T-cell (primary cell): ENCODE measurements around the gene BEX3. TPM values are rescaled to one million over a fixed set of nuclear protein-coding genes. Genes with fewer than 3 reads are reported as not detected.

Source experiments
- ATAC-seq, 4 experiments: fragments of 200-7000 bp in 3 of 4; fragments of 150-1000 bp in 1 of 4; cut with Tn5 transposase; replicated peaks in 1 of 4; 1 replicate in 3 of 4; 2 replicates in 1 of 4; pipeline ENCODE4 v1.10.0; 2021; ENCODE audit warnings: moderate library complexity in 3 of 4, mild to moderate bottlenecking in 2 of 4, moderate number of reproducible peaks in 1 of 4
- CTCF ChIA-PET, 2 donors: fragments of 300-600 bp; sonication (Branson Sonifier 250); formaldehyde crosslinking; loops; one replicate each; lab custom pipeline; 2022; ENCODE audit warnings: antibody characterized with exemption in 2 of 2; lab: Charles Lee
- POLR2A ChIA-PET, 2 donors: fragments of 300-600 bp; sonication (Branson Sonifier 250); formaldehyde crosslinking; loops; one replicate each; lab custom pipeline; 2022; ENCODE audit warnings: antibody characterized with exemption in 2 of 2; lab: Charles Lee
- DNase-seq, 35 experiments: peaks; one replicate each; pipeline versions ENCODE4 v3.0.0 to v3.0.0-alpha.2; 2013 to 2023
- H3K27ac ChIP-seq: one replicate; pipeline ENCODE4 v1.5.1; 2013; ENCODE audit warnings: low read length
- H3K27me3 ChIP-seq, 2 experiments: replicated peaks in 1 of 2; 1 replicate in 1 of 2; 2 replicates in 1 of 2; pipeline versions ENCODE4 v1.6.1 to v1.7.0; 2013; ENCODE audit warnings: low read length in 1 of 2, mixed read lengths in 1 of 2; ENCODE audit not compliant: control insufficient read depth in 2 of 2, insufficient read depth in 2 of 2; ENCODE audit errors: extremely low read depth in 1 of 2
- H3K36me3 ChIP-seq, 2 donors: 1 replicate in 1 of 2; 2 replicates in 1 of 2; pipeline versions ENCODE4 v1.6.1 to v1.7.0; 2013; ENCODE audit warnings: low read length in 1 of 2; ENCODE audit not compliant: control insufficient read depth in 2 of 2, insufficient read depth in 1 of 2; ENCODE audit errors: extremely low read depth in 1 of 2
- H3K4me1 ChIP-seq, 2 experiments: 1 replicate in 1 of 2; 2 replicates in 1 of 2; pipeline versions ENCODE4 v1.6.1 to v1.7.0; 2013; ENCODE audit warnings: low read length in 2 of 2, mixed read lengths in 1 of 2; ENCODE audit not compliant: insufficient read depth in 2 of 2, control insufficient read depth in 1 of 2; ENCODE audit errors: extremely low read depth in 1 of 2
- H3K4me3 ChIP-seq, 2 donors: 1 replicate in 1 of 2; 2 replicates in 1 of 2; pipeline versions ENCODE4 v1.5.1 to v1.7.0; 2013; ENCODE audit warnings: mild to moderate bottlenecking in 2 of 2, low read length in 1 of 2, moderate library complexity in 1 of 2; ENCODE audit not compliant: control insufficient read depth in 1 of 2; ENCODE audit errors: extremely low read depth in 1 of 2
- H3K9me3 ChIP-seq: 2 replicates; pipeline ENCODE4 v1.7.0; 2013
- H3K27ac Mint-ChIP-seq, 2 donors: one replicate each; pipeline ENCODE4 v1.8.0; 2020 to 2021; ENCODE audit warnings: mild to moderate bottlenecking in 2 of 2, mixed read lengths in 2 of 2
- H3K27me3 Mint-ChIP-seq, 2 donors: one replicate each; pipeline ENCODE4 v1.8.0; 2021 to 2022; ENCODE audit warnings: mixed read lengths in 2 of 2
- H3K36me3 Mint-ChIP-seq: one replicate; pipeline ENCODE4 v1.8.0; 2021; ENCODE audit warnings: mixed read lengths
- H3K4me1 Mint-ChIP-seq, 3 donors: one replicate each; pipeline ENCODE4 v1.8.0; 2020 to 2022; ENCODE audit warnings: mixed read lengths in 3 of 3, mild to moderate bottlenecking in 1 of 3
- H3K4me3 Mint-ChIP-seq, 3 donors: one replicate each; pipeline ENCODE4 v1.8.0; 2020 to 2022; ENCODE audit warnings: mild to moderate bottlenecking in 3 of 3, mixed read lengths in 3 of 3, moderate library complexity in 3 of 3
- H3K9me3 Mint-ChIP-seq, 3 donors: one replicate each; pipeline ENCODE4 v1.8.0; 2020 to 2022; ENCODE audit warnings: mixed read lengths in 3 of 3
- WGBS: methylation state at CpG from one replicate; pipeline ENCODE4 v1.1.5; 2013; ENCODE audit warnings: missing lambda C conversion rate; ENCODE audit not compliant: insufficient coverage; 5-methylcytosine and 5-hydroxymethylcytosine counted together
- total RNA-seq, 35 experiments: library from RNA in 6 of 35; stranded (reverse) in 6 of 35; fragments of 120-200 nt in 1 of 35; gene quantifications; one replicate each; pipeline versions ENCODE4 v1.2.1 to v1.2.4 and lab custom pipeline; 2013 to 2026

The BEX3 gene
- 10 to 100 TPM; 17.7 to 41.5 (median 27.7) TPM for total RNA-seq
- total RNA-seq (2013): 20.0 TPM
- total RNA-seq (lab: John Stamatoyannopoulos, UW): 3.0 to 34.6 (median 15.4) reads per million in 29 experiments

DNA sequence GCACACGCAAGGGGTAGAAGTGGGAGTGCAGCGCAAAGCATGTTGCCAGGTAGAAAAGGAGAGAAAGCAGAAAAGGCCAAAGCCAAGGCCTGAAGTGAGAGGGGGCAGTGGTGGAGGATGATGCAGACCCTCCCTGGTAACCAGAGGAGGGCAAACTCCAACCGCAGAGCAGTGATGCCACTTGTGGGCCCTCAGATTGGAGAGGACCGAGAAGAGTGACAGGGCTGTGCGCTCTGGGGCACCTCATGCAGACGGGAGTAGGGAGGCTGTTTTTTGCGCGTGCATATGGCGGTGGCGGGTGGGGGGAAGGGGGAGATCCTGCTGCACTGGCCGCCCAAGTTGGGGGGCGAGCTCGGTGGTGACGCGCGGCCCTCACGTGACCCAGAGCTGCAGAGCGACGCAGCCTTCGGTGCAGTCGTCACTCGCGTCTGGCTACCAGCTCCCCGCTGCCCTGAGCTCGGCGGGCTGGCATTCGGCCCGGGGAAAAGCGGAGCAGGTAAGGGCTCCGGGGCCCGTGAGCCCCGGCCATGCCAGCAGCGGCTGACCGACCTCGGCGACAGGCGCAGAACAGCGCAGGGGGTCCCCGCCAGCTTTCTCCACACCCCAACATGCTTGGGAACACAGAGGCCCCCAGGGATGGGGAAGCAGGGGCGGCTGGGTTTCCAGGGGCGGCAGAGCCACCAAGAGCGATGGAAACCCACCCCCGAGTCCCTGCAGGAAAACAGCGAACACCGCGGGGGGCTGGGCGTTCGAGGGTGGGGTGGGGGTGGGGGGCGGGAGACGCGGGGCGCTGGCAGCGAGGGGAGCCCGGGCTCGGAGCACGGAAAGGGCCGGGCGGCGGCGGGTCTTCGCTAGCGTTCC is at the start of gene BEX3:
Gene BEX3 (plus strand): TSS at position 421 of the 861 bp plus-strand sequence. CDS start 984 bp downstream, outside the sequence.
- 2% methylated on average over 24 of the region's 62 CpGs for WGBS
- Histone ChIP-seq H3K27ac (no peak within 1 kb of the TSS), H3K4me3 (peak within 1 kb of the TSS; percentile 58 to 59), H3K27me3 (peaks cover 0 to 7% of the 10 kb centered on the region in 2 experiments), H3K36me3 (no peaks in the 10 kb centered on the region), H3K9me3 (no peaks in the 10 kb centered on the region), H3K4me1 (peaks cover 0 to 10% of the 10 kb centered on the region in 2 experiments)
- ChIA-PET CTCF (interaction anchor here in 1 of 2 donors (0.8 kb wide), 1 partner anchor 87 kb away, joined by 4 read pairs; no protein-coding TSS in a partner anchor), POLR2A (interaction anchor here in 1 of 2 donors (0.6 kb wide), 1 partner anchor 29 kb away, joined by 6 read pairs; no protein-coding TSS in a partner anchor)
- Mint-ChIP-seq H3K4me1 (peaks cover 3 to 12% (median 6%) of the 10 kb centered on the region in 3 donors), H3K27ac (peak within 1 kb of the TSS; percentile 63 to 69), H3K9me3 (no peaks in the 10 kb centered on the region), H3K27me3 (no peaks in the 10 kb centered on the region), H3K4me3 (peak within 1 kb of the TSS; percentile 75 to 79 (median 76)), H3K36me3 (no peaks in the 10 kb centered on the region)
- peak; percentile 75 to 90 (median 80) for ATAC-seq
- peak in 34 of 35 experiments; percentile 4 to 59 (median 34) for DNase-seq

GRCh38 chrX:103329991-103330390 is 46.3 kb upstream of the BEX3 start, which contains the start of gene TCEAL7:
Gene TCEAL7, plus strand, starts transcription at chrX:103330239. Its CDS starts 1,165 bp downstream, at chrX:103331404.
- Histone ChIP-seq H3K27me3 (peaks cover 2 to 10% of the 10 kb centered on the region in 2 experiments), H3K36me3 (no peaks in the 10 kb centered on the region), H3K4me3 (no peak within 1 kb of the TSS), H3K27ac (no peak within 1 kb of the TSS), H3K9me3 (no peaks in the 10 kb centered on the region), H3K4me1 (no peaks in the 10 kb centered on the region)
- WGBS: no CpG with 5 or more reads among the region's 11 CpGs
- no peaks in the 10 kb centered on the region for H3K36me3 Mint-ChIP-seq
- H3K4me3 Mint-ChIP-seq: no peak within 1 kb of the TSS
- ChIA-PET POLR2A (interaction anchor here in 1 of 2 donors (0.7 kb wide), 1 partner anchor 40 kb away, joined by 3 read pairs; no protein-coding TSS in a partner anchor), CTCF (no interaction called here)
- H3K4me1 Mint-ChIP-seq: peaks cover 0 to 4% (median 3%) of the 10 kb centered on the region in 3 donors
- H3K9me3 Mint-ChIP-seq: no peaks in the 10 kb centered on the region
- peaks cover 27 to 35% of the 10 kb centered on the region in 2 donors for H3K27me3 Mint-ChIP-seq
- no peak for DNase-seq
- ATAC-seq: no peak
- no peak within 1 kb of the TSS for H3K27ac Mint-ChIP-seq

- ATAC-seq (no peak), DNase-seq (no peak)
- Mint-ChIP-seq H3K4me1 (peaks cover 0 to 4% (median 3%) of the 10 kb centered on the region in 3 donors), H3K9me3 (no peaks in the 10 kb centered on the region), H3K27me3 (peaks cover 27 to 35% of the 10 kb centered on the region in 2 donors), H3K36me3 (no peaks in the 10 kb centered on the region), H3K27ac (no peak overlapping the region), H3K4me3 (no peak overlapping the region)
- Histone ChIP-seq H3K27ac (no peak overlapping the region), H3K9me3 (no peaks in the 10 kb centered on the region), H3K36me3 (no peaks in the 10 kb centered on the region), H3K4me1 (no peaks in the 10 kb centered on the region), H3K4me3 (no peak overlapping the region), H3K27me3 (peaks cover 2 to 10% of the 10 kb centered on the region in 2 experiments)
- ChIA-PET POLR2A (no interaction called here), CTCF (no interaction called here)
- 20% methylated on average over 1 of the region's 21 CpGs for WGBS
Observed at GRCh38 chrX:103330681-103331288, 45.6 kb upstream of the BEX3 start.

- Mint-ChIP-seq H3K27me3 (peaks cover 4 to 9% of the 10 kb centered on the region in 2 donors), H3K4me3 (no peak overlapping the region), H3K36me3 (no peaks in the 10 kb centered on the region), H3K4me1 (peaks cover 0 to 4% (median 4%) of the 10 kb centered on the region in 3 donors), H3K9me3 (no peaks in the 10 kb centered on the region), H3K27ac (no peak overlapping the region)
- WGBS: no CpG with 5 or more reads among the region's 3 CpGs
- Histone ChIP-seq H3K9me3 (no peaks in the 10 kb centered on the region), H3K4me1 (no peaks in the 10 kb centered on the region), H3K27me3 (peaks cover 0 to 2% of the 10 kb centered on the region in 2 experiments), H3K36me3 (no peaks in the 10 kb centered on the region), H3K4me3 (no peak overlapping the region), H3K27ac (no peak overlapping the region)
- no peak for DNase-seq
- ATAC-seq: no peak
- CTCF ChIA-PET: interaction anchor here (1.0 to 1.3 kb wide), 2 partner anchors 126 to 1959 kb away, joined by 5 to 7 read pairs; no protein-coding TSS in a partner anchor
- POLR2A ChIA-PET: no interaction called here
Observed at GRCh38 chrX:103338663-103339062, 37.7 kb upstream of the BEX3 start.

DNA sequence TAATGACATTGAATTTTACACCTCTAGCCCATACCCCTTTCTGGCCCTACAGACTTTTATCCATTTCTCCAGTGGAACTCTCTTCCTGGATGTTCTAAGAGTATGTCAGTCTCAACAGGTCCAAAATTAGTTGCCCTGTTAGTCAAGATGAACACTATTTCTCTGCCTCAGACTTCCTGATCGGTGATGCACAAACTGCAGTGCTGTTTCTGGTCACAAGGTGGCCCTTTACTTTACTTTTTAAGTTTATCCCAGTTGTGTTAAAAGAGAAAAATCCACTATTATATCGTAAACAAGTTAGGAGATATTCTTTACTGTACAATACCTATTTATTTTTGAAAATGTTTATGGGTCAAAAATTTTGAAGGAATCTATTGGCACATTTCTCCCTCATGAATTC is 33.2 kb upstream of the BEX3 start:
- Histone ChIP-seq H3K27me3 (peaks cover 2 to 3% of the 10 kb centered on the region in 2 experiments), H3K36me3 (no peaks in the 10 kb centered on the region), H3K4me1 (no peaks in the 10 kb centered on the region), H3K27ac (no peak overlapping the region), H3K9me3 (no peaks in the 10 kb centered on the region), H3K4me3 (no peak overlapping the region)
- WGBS: no CpG with 5 or more reads among the region's 2 CpGs
- Mint-ChIP-seq H3K4me1 (peaks cover 0 to 4% (median 4%) of the 10 kb centered on the region in 3 donors), H3K9me3 (no peaks in the 10 kb centered on the region), H3K27ac (peak overlapping the region; percentile 19 to 55), H3K4me3 (no peak overlapping the region), H3K27me3 (peaks cover 0 to 18% of the 10 kb centered on the region in 2 donors), H3K36me3 (no peaks in the 10 kb centered on the region)
- ChIA-PET CTCF (interaction anchor here (0.5 to 1.0 kb wide), 5 partner anchors 56 to 470 kb away, joined by 3 to 6 read pairs (median 3); no protein-coding TSS in a partner anchor), POLR2A (no interaction called here)
- ATAC-seq: peak in 2 of 4 experiments; percentile 51 to 53
- DNase-seq: peak in 27 of 35 experiments; percentile 4 to 63 (median 25)

- no peak overlapping the region for H3K4me3 Mint-ChIP-seq
- WGBS: no CpG with 5 or more reads among the region's 2 CpGs
- ATAC-seq (no peak), DNase-seq (no peak)
- H3K9me3 Mint-ChIP-seq: no peaks in the 10 kb centered on the region
- POLR2A ChIA-PET: no interaction called here
- H3K27me3 Mint-ChIP-seq: peaks cover 0 to 30% of the 10 kb centered on the region in 2 donors
- Histone ChIP-seq H3K4me3 (no peak overlapping the region), H3K9me3 (no peaks in the 10 kb centered on the region), H3K27ac (no peak overlapping the region), H3K4me1 (no peaks in the 10 kb centered on the region), H3K27me3 (peaks cover 2 to 3% of the 10 kb centered on the region in 2 experiments), H3K36me3 (no peaks in the 10 kb centered on the region)
- no peaks in the 10 kb centered on the region for H3K36me3 Mint-ChIP-seq
- no peak overlapping the region for H3K27ac Mint-ChIP-seq
- CTCF ChIA-PET: no interaction called here
- H3K4me1 Mint-ChIP-seq: peaks cover 0 to 4% (median 4%) of the 10 kb centered on the region in 3 donors
Observed at GRCh38 chrX:103344606-103345005, 31.7 kb upstream of the BEX3 start.
